ENCODE data around the gene DUSP12. TPM values are rescaled to one million over a fixed set of nuclear protein-coding genes. Genes with fewer than 3 reads are reported as not detected.

The DUSP12 gene
- total and polyA plus RNA-seq, 9 of the 15 experiments (the other 6 are each of a cell fraction or from before 2014, with no cell fraction given) = 10.4 to 81.4 (median 43.6) TPM

DNA sequence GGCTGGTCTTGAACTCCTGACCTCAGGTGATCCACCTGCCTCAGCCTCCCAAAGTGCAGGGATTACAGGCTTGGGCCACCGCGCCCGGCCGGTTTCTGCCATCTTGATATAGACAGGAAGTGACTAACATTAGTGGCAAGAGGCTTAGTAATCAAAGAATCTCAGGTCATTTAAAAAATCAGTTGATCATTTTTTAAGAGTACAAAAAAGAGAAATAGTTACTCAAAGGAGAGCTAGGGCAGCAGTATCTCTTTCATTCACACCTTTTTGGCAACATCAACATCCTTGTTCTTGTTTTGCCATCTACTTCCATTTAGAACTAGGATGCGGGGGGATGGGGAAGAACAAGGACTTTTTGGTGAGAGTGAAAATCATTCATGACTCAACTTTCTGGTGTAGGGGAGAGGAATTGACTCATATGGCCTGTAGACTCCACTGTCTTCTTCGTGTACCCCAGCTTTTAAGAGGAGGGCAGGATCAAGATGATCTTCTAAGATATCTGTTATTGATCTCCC lies 19.5 kb upstream of the DUSP12 start (continued):
- TF ChIP-seq DPF2 (IDR thresholded peaks at IDR 0.05) (peak; percentile 81; the same call in 1 of the 2 replicates), ZNF589 (CRISPR knock-in tag; IDR thresholded peaks at IDR 0.05; ENCODE audit: low read depth) (0 out of 2 replicates have a peak, but pooled peaks have one; percentile 58), CTBP1 (IDR thresholded peaks at IDR 0.05; ENCODE audit: borderline replicate concordance) (0 out of 2 replicates have a peak, but pooled peaks have one; percentile 26), NR2C1 (IDR thresholded peaks at IDR 0.05) (no peak), NR2C1 (tag; IDR thresholded peaks at IDR 0.05) (0 out of 2 replicates have a peak, but pooled peaks have one; percentile 15), ZNF584 (CRISPR knock-in tag; IDR thresholded peaks at IDR 0.05; ENCODE audit: low read depth) (0 out of 2 replicates have a peak, but pooled peaks have one; percentile 38), LEF1 (IDR thresholded peaks at IDR 0.05) (peak; percentile 40; the same call in 1 of the 2 replicates), SMARCE1 (IDR thresholded peaks at IDR 0.05) (peak; percentile 74; the same call in 1 of the 2 replicates), SMARCA4 (IDR thresholded peaks at IDR 0.05) (peak; percentile 73), ZEB2 (IDR thresholded peaks at IDR 0.05) (0 out of 2 replicates have a peak, but pooled peaks have one; percentile 56)
- TF ChIP-seq, protein P1, sequence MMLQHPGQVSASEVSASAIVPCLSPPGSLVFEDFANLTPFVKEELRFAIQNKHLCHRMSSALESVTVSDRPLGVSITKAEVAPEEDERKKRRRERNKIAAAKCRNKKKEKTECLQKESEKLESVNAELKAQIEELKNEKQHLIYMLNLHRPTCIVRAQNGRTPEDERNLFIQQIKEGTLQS (IDR thresholded peaks at IDR 0.05) = peak; percentile 85
- TF ChIP-seq, protein P1 (CRISPR knock-in tag; conservative IDR thresholded peaks at IDR 0.05) = no peak
- TF ChIP-seq, protein P2, sequence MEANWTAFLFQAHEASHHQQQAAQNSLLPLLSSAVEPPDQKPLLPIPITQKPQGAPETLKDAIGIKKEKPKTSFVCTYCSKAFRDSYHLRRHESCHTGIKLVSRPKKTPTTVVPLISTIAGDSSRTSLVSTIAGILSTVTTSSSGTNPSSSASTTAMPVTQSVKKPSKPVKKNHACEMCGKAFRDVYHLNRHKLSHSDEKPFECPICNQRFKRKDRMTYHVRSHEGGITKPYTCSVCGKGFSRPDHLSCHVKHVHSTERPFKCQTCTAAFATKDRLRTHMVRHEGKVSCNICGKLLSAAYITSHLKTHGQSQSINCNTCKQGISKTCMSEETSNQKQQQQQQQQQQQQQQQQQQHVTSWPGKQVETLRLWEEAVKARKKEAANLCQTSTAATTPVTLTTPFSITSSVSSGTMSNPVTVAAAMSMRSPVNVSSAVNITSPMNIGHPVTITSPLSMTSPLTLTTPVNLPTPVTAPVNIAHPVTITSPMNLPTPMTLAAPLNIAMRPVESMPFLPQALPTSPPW (CRISPR knock-in tag; IDR thresholded peaks at IDR 0.05) = peak; percentile 24; the same call in 1 of the 2 replicates
- TF ChIP-seq, protein P3, sequence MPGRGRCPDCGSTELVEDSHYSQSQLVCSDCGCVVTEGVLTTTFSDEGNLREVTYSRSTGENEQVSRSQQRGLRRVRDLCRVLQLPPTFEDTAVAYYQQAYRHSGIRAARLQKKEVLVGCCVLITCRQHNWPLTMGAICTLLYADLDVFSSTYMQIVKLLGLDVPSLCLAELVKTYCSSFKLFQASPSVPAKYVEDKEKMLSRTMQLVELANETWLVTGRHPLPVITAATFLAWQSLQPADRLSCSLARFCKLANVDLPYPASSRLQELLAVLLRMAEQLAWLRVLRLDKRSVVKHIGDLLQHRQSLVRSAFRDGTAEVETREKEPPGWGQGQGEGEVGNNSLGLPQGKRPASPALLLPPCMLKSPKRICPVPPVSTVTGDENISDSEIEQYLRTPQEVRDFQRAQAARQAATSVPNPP (IDR thresholded peaks at IDR 0.05; ENCODE audit: borderline replicate concordance, insufficient read depth, insufficient read length) = no peak
- TF ChIP-seq, protein P4, sequence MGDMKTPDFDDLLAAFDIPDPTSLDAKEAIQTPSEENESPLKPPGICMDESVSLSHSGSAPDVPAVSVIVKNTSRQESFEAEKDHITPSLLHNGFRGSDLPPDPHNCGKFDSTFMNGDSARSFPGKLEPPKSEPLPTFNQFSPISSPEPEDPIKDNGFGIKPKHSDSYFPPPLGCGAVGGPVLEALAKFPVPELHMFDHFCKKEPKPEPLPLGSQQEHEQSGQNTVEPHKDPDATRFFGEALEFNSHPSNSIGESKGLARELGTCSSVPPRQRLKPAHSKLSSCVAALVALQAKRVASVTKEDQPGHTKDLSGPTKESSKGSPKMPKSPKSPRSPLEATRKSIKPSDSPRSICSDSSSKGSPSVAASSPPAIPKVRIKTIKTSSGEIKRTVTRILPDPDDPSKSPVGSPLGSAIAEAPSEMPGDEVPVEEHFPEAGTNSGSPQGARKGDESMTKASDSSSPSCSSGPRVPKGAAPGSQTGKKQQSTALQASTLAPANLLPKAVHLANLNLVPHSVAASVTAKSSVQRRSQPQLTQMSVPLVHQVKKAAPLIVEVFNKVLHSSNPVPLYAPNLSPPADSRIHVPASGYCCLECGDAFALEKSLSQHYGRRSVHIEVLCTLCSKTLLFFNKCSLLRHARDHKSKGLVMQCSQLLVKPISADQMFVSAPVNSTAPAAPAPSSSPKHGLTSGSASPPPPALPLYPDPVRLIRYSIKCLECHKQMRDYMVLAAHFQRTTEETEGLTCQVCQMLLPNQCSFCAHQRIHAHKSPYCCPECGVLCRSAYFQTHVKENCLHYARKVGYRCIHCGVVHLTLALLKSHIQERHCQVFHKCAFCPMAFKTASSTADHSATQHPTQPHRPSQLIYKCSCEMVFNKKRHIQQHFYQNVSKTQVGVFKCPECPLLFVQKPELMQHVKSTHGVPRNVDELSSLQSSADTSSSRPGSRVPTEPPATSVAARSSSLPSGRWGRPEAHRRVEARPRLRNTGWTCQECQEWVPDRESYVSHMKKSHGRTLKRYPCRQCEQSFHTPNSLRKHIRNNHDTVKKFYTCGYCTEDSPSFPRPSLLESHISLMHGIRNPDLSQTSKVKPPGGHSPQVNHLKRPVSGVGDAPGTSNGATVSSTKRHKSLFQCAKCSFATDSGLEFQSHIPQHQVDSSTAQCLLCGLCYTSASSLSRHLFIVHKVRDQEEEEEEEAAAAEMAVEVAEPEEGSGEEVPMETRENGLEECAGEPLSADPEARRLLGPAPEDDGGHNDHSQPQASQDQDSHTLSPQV (IDR thresholded peaks at IDR 0.05) = peak; percentile 60; the same call in 1 of the 2 replicates
- TF ChIP-seq, protein P5, sequence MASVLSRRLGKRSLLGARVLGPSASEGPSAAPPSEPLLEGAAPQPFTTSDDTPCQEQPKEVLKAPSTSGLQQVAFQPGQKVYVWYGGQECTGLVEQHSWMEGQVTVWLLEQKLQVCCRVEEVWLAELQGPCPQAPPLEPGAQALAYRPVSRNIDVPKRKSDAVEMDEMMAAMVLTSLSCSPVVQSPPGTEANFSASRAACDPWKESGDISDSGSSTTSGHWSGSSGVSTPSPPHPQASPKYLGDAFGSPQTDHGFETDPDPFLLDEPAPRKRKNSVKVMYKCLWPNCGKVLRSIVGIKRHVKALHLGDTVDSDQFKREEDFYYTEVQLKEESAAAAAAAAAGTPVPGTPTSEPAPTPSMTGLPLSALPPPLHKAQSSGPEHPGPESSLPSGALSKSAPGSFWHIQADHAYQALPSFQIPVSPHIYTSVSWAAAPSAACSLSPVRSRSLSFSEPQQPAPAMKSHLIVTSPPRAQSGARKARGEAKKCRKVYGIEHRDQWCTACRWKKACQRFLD (CRISPR knock-in tag; IDR thresholded peaks at IDR 0.05) = 0 out of 2 replicates have a peak, but pooled peaks have one; percentile 42
- TF ChIP-seq, protein P6, sequence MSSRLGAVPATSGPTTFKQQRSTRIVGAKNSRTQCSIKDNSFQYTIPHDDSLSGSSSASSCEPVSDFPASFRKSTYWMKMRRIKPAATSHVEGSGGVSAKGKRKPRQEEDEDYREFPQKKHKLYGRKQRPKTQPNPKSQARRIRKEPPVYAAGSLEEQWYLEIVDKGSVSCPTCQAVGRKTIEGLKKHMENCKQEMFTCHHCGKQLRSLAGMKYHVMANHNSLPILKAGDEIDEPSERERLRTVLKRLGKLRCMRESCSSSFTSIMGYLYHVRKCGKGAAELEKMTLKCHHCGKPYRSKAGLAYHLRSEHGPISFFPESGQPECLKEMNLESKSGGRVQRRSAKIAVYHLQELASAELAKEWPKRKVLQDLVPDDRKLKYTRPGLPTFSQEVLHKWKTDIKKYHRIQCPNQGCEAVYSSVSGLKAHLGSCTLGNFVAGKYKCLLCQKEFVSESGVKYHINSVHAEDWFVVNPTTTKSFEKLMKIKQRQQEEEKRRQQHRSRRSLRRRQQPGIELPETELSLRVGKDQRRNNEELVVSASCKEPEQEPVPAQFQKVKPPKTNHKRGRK (tag; IDR thresholded peaks at IDR 0.05) = no peak
